ENCODE results near the gene RIC3.

DNA sequence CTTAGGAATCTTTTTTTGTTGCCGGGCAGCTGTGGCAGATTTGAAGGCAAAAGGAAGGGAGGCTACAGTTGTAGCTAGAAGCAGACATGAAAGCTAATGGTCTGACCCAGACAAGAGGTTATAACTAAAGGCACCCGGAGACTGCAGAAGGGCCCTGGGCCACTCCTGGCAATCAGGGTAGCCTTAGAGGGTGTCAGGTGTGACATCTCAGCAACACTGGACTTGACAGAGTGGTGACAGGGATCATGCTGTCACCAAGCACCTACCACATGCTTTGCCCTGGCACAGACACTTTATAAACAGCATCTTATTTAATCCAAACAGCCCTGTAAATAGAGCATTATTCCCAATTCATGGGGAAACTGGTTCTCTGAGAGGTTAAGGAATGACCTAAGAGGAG is 62.1 kb downstream of the RIC3 start:
- TF ChIP-seq, protein P1, sequence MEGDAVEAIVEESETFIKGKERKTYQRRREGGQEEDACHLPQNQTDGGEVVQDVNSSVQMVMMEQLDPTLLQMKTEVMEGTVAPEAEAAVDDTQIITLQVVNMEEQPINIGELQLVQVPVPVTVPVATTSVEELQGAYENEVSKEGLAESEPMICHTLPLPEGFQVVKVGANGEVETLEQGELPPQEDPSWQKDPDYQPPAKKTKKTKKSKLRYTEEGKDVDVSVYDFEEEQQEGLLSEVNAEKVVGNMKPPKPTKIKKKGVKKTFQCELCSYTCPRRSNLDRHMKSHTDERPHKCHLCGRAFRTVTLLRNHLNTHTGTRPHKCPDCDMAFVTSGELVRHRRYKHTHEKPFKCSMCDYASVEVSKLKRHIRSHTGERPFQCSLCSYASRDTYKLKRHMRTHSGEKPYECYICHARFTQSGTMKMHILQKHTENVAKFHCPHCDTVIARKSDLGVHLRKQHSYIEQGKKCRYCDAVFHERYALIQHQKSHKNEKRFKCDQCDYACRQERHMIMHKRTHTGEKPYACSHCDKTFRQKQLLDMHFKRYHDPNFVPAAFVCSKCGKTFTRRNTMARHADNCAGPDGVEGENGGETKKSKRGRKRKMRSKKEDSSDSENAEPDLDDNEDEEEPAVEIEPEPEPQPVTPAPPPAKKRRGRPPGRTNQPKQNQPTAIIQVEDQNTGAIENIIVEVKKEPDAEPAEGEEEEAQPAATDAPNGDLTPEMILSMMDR (IDR thresholded peaks at IDR 0.05; ENCODE audit: low read depth, low read length) = no peak
- no peak for TF ChIP-seq POLR2A (IDR thresholded peaks at IDR 0.05; ENCODE audit: extremely low read depth, insufficient read length)
- no peak for TF ChIP-seq MYC (IDR thresholded peaks at IDR 0.05; ENCODE audit: low read depth, low read length)
- TF ChIP-seq, protein P2, sequence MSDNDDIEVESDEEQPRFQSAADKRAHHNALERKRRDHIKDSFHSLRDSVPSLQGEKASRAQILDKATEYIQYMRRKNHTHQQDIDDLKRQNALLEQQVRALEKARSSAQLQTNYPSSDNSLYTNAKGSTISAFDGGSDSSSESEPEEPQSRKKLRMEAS (IDR thresholded peaks at IDR 0.05; ENCODE audit: low read depth, low read length) = no peak

Data from NB4 (cell line).